ENCODE data around the gene AURKB.
A peak's percentile ranks its signal among the peaks of the same experiment; 100 is the strongest.
"Not testable (repeated sequence)": the region's sequence is repeated elsewhere in the genome, so short reads cannot be mapped to it uniquely, and the experiment has no call there.

AURKB gene

DNA sequence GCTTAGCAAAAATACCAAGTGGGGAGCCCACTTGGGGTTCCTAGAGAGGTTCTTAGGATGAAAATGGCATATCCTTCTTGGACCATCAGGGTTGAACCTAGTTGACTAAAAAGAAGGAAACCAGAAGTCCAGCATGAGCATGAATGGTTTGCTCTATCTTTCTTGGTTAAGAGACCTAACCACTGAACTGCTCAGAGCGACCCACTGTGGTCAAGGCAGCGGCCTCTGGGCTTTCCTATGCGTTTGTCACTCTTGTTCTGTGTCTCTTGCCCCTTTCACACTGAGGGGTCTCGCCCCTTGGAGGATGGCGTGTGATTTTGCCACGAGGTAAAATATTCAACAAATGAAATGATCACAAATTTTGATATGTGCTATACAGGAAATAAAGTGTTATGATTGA lies 19.9 kb downstream of the AURKB start:
- in situ Hi-C loops (cut with HindIII; ENCODE audit: low pct_ligation_motif_present, low pct_unique_long_range_greater_than_20kb, low sequenced_read_pairs) = no loop called here
- DNase-seq = no peak

DNA sequence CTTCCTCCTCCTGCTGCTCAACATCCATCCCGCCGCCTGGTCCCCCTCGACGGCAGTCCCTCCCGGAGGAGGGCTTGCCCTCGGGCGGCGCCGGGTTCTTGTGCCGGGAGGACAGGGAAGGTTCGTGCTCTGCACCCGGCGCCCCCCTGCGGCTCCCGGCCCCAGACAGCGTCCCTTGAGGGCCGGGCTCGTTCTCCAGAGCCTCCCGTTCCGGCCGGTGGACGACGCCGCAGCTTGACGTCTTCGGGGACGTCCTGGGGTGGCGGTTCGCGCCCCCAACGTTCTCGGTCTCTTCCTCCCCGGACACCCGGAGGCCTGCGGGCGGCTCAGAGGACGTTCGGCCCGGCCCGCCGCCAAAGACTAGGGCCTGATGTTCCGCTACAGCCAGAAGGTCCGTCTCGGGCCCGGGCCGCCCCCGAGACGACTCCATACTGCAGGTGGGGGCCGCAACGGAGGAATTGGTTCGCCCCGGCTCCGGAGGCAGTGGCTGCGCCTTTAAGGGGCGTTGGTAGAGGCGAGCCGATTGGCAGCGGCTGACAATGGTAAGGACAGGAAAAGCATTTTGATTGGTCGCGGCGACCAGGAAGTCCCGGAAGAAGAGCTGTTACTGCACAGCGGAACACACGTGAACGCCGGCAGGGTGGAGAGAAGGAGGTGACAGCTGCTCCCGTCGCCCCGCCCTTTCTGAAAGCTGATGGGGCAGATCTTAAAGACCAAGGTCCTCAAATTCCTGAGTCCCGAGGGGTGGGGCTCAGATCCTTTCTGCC lies 20.5 kb downstream of the AURKB start, which contains the start of gene BORCS6:
Gene BORCS6, minus strand, starts transcription at position 470 of the 767 bp plus-strand sequence. Its CDS starts 40 bp downstream, at position 430.
- DNase-seq = peak; percentile 99
- in situ Hi-C loops (cut with HindIII; ENCODE audit: low pct_ligation_motif_present, low pct_unique_long_range_greater_than_20kb, low sequenced_read_pairs) = no loop called here

DNA sequence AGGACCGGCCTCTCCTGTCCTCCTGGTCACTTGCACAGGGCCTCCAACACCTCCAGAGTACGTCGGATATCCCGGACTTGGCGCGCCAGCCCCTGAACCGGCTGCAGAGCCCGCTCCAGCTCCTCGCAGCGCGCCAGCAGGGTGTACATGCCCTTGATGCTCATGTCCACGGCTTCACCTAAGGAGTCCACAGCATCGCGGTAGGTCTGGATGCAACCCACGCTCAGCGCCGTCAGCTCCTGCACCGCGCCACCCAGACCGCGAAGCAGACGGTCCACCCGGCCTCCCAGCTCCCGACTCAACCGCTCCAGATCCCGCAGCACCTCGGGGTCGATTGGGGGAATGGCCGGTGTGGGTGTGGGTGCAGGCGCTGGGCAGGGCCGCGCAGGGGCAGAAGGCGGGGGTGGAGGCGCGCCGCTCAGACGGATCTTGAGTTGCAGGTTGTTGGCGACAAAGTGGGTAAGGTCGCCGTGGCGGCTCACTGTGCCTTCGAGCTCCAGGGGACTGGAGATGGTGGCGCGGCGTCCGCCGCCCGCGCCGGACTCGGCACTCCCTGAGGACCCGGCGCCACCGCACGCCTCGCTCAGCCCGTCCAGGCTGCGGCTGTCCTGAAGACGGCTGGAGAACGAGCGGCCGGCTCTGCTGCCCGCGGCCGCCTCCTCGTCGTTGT lies 21.2 kb downstream of the AURKB start:
- in situ Hi-C loops (cut with HindIII; ENCODE audit: low pct_ligation_motif_present, low pct_unique_long_range_greater_than_20kb, low sequenced_read_pairs) = no loop called here

DNA sequence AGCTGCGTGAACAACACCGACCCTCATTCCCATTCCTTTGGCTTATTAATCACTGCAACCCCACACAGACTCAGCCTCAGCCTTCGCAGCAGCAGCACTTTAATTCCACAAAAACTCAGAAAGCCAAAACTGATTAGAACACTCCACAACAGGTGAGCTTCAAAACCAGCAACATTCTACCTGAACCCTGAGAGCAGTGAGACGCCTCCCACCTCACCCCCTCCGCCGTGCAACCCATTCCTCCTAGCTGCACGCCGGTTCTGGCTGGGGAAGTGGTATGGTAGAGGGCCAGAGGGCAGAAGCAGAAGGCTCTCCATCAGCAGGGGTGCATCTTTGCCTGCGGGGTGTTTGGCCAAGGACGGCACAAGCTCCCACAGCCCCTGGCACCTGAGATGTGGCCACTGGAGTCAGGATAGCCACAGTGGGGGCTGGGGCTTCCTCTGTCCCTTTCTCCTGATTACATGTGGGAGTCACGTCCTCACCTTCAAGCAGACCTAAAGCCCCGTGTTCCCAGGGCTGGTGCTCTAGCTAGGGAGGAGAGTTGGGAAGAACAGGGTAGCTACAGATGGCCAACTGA lies 22.0 kb downstream of the AURKB start:
- DNase-seq = no peak
- in situ Hi-C loops (cut with HindIII; ENCODE audit: low pct_ligation_motif_present, low pct_unique_long_range_greater_than_20kb, low sequenced_read_pairs) = no loop called here

More for the DNA sequence above, 21.2 kb downstream of the AURKB start:
- DNase-seq = no peak

DNA sequence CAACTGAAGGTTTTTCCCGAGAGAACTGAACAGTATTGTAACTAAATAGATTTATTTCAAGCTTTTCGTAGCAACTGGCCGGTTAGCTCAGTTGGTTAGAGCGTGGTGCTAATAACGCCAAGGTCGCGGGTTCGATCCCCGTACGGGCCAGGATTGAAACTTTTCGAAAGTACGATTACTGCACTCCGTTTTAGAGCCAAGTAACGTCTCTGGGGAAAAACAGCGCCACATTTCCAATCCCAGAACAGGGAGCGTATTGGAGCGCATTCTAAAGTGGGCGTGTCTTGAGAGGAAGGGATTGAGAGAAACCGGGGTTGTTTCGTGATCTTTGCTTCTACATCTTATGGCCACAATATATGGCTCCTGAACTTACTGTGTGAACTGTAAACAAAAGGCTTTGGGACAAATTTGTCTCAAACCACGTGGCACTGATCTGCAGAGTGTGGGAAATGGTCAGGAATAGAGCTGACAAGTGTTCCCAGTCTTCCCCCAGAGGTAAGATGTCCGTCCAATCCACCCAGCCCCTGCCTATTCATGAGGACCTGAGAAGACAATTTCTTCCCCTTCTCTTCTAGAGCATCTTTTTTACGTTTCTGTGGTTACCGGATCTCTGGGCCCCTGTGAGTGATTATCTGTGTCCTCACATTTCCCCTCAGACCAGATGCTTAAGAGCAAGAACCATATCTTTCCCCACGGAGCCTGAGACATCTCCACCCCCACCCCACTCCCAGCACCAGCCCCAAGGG lies 22.7 kb downstream of the AURKB start:
- in situ Hi-C loops (cut with HindIII; ENCODE audit: low pct_ligation_motif_present, low pct_unique_long_range_greater_than_20kb, low sequenced_read_pairs) = no loop called here
- peak; percentile 99 for DNase-seq

DNA sequence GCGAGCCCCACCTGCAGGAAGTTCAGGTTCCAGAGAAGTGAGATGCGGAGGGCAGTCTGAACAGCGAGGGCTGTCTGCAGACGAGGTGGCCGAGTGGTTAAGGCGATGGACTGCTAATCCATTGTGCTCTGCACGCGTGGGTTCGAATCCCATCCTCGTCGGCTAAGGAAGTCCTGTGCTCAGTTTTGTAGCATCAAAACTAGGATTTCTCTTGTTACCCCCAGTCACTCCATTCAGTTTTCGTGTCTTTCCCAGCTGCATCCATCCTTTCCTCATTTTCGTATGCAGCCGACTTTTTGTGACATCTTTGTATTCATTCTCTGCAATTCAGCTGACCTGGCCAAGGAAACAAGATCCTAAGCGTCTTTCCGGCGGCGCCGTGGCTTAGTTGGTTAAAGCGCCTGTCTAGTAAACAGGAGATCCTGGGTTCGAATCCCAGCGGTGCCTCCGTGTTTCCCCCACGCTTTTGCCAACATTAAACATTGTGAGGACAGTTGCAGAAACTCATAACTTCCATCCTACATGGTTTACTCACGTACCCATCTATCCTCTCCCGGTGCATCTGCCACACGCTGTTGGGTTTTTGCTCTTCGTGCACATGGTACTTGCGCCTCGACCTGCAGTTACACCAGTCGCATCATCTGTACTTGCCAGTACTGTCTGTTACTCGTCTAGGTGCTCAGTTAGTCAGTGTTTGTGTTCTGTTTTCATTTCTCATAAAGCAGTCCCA lies 23.4 kb downstream of the AURKB start:
- in situ Hi-C loops (cut with HindIII; ENCODE audit: low pct_ligation_motif_present, low pct_unique_long_range_greater_than_20kb, low sequenced_read_pairs) = no loop called here
- DNase-seq = peak; percentile 96

DNA sequence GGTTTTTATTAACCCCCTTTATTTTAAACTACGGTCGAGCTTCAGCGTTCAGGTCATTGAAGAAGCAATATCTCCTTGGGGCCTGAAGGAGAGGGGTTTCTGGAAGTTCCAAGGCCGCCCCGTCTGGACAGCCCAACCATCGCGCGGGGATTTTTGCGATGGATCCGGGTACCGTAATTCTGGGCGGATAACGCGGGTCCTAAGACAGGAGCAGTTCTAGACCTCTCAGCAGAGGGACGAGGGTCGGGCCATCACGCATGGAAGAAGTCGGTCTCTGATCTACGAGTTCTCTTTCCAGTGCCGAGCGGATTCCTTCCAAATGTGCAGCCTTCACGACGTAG lies 24.0 kb downstream of the AURKB start:
- in situ Hi-C loops (cut with HindIII; ENCODE audit: low pct_ligation_motif_present, low pct_unique_long_range_greater_than_20kb, low sequenced_read_pairs) = no loop called here
- no peak for DNase-seq

DNA sequence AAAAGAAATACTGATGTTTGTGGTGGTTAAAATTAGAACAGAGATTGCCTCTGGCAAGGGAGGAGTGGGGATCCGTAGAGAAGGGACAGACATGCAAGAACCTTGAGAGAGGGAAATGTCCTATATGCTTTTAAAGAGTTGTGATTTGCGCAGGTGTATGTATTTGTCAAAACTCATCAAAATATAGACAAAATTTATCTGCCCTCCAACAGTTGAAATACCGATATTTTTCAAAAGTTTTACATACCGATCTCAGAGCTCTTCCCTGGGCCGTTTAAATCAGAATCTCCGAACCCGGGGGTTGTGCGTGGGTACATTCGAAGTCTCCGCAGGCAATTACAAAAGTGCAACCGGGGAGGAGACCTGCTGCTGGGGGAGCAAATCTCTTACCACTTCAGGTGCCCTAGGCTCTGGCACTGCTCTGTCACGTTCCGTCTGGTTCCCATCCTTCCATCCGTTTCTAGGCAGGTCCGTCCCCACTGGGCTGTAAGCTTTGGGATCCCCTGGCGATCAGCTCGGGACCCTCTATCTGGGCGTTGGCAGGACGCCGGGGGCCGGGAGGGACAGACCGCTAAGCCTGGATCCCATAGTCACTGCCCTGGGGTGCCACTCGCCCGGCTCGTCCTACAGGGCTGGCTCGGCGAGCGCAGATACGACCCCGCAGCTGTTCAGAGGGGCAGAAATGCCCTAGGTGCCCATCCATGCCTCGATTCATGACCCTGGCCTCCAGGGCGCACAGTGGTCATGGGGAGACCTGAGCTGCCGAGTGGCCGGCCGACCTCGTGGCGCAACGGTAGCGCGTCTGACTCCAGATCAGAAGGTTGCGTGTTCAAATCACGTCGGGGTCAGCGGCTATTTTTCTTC lies 24.6 kb downstream of the AURKB start:
- in situ Hi-C loops (cut with HindIII; ENCODE audit: low pct_ligation_motif_present, low pct_unique_long_range_greater_than_20kb, low sequenced_read_pairs) = no loop called here

DNA sequence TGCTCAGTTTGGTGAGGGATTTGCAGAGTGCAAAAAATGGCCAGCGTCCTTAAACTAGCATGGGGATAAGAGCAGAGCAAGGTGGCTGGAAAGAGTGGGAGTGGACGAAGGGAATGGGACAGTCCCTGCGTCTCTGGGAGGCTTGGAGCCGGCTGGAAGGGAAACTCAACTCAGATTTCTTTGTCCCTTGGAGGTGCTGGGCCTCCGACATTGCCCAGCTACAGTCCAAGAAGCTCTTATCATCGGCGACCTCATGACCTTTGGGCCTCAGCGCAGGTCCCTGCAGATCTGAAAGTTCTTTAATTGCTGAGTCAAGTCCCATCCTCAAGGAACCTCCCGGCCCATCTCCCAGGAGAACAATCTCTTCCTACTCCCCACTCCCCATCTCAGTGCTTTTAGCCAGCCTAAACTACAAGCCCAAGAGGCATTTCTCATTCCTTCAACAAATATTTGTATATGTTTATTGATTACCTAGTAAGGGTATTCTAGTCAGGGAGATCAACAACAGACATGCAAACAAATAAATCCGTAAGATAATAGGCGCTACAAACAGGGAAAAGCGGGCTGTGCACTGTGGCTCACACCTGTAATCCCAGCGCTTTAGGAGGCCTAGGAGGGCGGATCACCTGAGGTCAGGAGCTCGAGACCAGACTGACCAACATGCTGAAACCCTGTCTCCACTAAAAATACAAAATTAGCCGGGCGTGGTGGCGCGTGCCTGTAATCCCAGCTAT lies 33.2 kb downstream of the AURKB start:
- DNase-seq = no peak
- in situ Hi-C loops (cut with HindIII; ENCODE audit: low pct_ligation_motif_present, low pct_unique_long_range_greater_than_20kb, low sequenced_read_pairs) = no loop called here

More for the DNA sequence above, 24.6 kb downstream of the AURKB start:
- DNase-seq = peak; percentile 74

DNA sequence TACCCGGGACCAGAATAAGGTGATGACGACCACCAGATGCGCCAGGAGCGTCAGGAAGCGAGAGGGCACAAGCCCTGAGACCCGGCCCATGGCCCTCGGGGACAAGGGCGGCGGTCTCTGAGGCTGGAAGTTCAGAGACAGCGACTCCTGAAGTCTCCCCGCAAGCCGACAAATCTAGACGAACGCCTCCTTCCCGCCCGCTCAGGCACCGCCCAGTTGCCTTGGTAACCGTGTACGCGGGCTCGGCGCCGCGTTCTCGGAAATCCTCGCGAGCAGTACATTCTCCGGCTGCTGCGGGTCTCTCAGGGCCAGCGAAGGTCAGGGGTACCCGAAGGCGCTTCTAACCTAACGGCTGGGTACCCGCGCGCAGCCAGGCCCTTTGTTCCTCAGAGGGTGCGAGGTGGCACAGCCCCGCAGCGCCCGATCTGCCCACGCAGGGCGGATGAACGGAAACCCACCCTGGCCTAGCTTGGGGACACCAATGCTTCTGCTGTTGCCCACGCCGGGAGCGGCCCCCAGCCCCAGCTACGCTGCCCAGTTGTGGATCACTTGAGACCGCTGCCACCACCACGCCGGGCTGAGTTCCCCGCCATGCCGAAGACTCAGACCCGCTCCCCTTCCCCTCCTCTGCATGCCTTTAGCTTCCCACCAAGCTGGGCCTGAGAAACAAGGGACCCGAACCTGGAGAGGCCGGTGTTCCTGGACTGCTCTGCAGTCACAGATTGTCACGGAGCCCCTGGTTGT lies 34.0 kb downstream of the AURKB start, which contains the start of gene TMEM107:
Gene TMEM107, minus strand, starts transcription at position 184 of the 744 bp plus-strand sequence. Its CDS starts 94 bp downstream, at position 90.
- in situ Hi-C loops (cut with HindIII; ENCODE audit: low pct_ligation_motif_present, low pct_unique_long_range_greater_than_20kb, low sequenced_read_pairs) = no loop called here
- peak; percentile 93 for DNase-seq

DNA sequence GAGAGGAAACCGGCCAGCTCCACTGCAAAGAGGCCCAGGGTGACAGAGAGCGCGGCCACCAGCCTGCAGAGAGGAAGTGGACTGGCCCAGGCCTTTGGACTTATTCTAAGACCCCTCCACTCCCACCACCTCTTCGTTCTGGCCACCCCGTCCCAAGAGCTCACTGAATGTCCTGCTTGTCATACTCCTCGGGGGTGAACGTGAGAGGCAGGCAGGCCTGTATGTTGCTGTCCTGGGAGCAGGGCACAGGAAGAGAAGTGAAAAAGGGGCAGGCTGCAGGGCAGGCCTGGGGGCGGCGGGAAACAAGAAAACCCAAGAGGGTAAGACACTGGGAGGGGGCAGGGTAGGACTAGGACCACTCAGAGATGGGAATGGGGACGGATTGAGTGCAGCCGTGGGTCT lies 34.6 kb downstream of the AURKB start:
- DNase-seq = no peak
- in situ Hi-C loops (cut with HindIII; ENCODE audit: low pct_ligation_motif_present, low pct_unique_long_range_greater_than_20kb, low sequenced_read_pairs) = no loop called here

DNA sequence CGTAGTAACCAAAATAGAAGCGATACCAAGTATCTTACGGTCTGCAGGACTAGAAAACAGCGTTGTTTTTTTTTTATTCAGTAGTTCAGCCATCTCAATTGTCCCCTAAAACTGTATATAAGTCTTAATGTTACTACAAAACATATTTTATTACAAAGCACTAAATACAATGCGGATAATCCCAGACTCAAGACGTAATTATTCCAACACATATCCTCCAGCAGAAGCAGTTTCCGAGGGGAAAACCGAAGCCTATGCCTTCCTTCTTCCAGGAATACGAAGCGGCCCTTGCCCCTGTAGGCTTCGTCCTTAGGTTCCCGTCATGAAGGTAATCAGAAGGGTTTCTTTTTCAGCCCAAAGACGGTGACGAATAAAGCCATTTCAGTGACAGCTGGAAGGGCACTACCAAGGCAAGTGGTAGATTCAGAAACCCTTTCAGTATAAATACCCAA lies 36.5 kb downstream of the AURKB start:
- in situ Hi-C loops (cut with HindIII; ENCODE audit: low pct_ligation_motif_present, low pct_unique_long_range_greater_than_20kb, low sequenced_read_pairs) = no loop called here
- DNase-seq = no peak

DNA sequence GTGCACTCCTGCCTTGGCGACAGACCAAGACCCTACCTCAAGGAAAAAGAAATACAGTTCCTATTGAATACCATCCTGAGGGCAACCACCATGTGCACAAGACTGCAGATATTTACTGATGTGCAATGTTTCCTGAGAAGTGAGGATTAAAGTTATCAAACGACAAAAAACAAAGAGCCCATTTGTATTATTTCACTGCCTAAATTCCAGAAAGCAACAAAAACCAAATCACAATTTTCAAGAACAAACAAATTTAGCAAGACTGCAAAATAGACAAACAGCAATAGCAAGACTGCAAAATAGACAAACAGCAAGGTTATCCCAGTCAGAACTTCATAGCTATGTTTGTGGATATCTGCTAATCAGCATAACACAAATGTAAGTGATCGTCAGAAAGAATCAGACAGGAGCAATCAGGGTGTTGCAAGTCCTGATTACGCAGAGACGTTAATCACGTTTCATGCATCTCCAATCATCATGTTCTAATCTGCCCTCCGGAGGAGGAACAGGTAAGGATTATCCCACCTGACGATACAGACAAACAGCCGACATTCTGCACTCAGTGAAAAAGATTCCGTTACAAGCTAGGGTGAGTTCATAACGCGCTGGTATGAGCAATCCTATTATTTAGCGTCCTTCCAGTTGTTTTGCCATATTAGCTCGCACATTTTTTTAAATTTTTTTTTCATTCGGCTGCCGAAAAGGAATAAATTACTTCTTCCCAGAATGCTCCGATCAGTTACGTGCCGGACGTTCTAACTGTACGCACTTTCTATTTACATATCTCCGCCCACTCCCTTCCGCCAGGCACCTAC lies 37.1 kb downstream of the AURKB start:
- in situ Hi-C loops (cut with HindIII; ENCODE audit: low pct_ligation_motif_present, low pct_unique_long_range_greater_than_20kb, low sequenced_read_pairs) = no loop called here
- peak; percentile 99 for DNase-seq

DNA sequence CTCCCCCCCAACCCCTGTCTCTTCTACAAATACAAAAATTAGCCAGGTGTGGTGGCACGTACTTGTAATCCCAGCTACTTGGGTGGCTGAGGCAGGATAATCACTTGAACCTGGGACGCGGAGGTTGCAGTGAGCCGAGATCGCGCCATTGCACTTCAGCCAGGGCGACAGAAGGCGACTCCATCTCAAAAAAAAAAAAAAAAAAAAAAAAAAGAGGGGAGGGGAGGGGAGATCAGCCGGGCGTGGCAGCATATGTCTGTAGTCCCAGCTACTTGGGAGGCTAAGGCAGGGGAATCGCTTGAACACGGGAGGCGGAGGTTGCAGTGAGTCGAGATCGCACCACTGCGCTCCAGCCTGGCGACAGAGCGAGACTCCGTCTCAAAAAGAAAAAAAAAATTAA lies 40.2 kb downstream of the AURKB start:
- DNase-seq; in situ Hi-C loops (cut with HindIII; ENCODE audit: low pct_ligation_motif_present, low pct_unique_long_range_greater_than_20kb, low sequenced_read_pairs): not testable (repeated sequence)

DNA sequence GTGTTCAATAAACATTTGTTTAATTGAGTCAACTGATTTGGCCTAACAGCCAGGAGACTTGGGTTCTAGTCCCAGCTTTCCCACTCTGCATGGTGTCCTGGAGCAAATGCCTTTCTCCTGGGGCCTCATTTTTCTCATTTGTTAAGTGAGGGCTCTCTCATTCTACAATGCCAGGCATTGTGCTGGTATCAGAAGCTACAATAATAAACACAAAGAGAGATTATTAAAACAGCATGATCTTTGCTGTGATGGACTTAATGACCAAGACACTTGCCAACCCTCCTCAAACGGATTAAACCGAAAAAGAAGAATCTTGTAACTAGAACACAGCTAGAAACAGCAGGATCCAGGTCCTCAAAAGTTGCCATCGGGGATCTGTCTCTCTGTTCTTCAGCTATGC lies 42.8 kb downstream of the AURKB start:
- DNase-seq = no peak
- in situ Hi-C loops (cut with HindIII; ENCODE audit: low pct_ligation_motif_present, low pct_unique_long_range_greater_than_20kb, low sequenced_read_pairs) = no loop called here
